Osteocyte (in vitro differentiated cells): ENCODE measurements around the gene PLPPR3. TPM values are rescaled to one million over a fixed set of nuclear protein-coding genes. Genes with fewer than 3 reads are reported as not detected.

Experiments
- DNase-seq: peaks from one replicate; pipeline ENCODE4 v3.0.0; 2021; ENCODE audit warnings: mixed read lengths; ENCODE audit not compliant: unreplicated experiment; ENCODE audit errors: extremely low spot score
- H3K27ac Mint-ChIP-seq: one replicate; pipeline ENCODE4 v1.8.0; 2021; ENCODE audit warnings: mild to moderate bottlenecking, mixed read lengths; ENCODE audit not compliant: unreplicated experiment
- H3K27me3 Mint-ChIP-seq: one replicate; pipeline ENCODE4 v1.8.0; 2021; ENCODE audit warnings: mixed read lengths; ENCODE audit not compliant: unreplicated experiment
- H3K36me3 Mint-ChIP-seq: one replicate; pipeline ENCODE4 v1.8.0; 2021; ENCODE audit warnings: mixed read lengths; ENCODE audit not compliant: unreplicated experiment
- H3K4me1 Mint-ChIP-seq: one replicate; pipeline ENCODE4 v1.8.0; 2021; ENCODE audit warnings: mixed read lengths; ENCODE audit not compliant: unreplicated experiment
- H3K4me3 Mint-ChIP-seq: one replicate; pipeline ENCODE4 v1.8.0; 2021; ENCODE audit warnings: mild to moderate bottlenecking, moderate library complexity, mixed read lengths; ENCODE audit not compliant: unreplicated experiment
- H3K9me3 Mint-ChIP-seq: one replicate; pipeline ENCODE4 v1.8.0; 2021; ENCODE audit warnings: mixed read lengths; ENCODE audit not compliant: unreplicated experiment
- CTCF ChIP-seq: fragments of 200-600 bp; sonication (generic); IDR thresholded peaks from 2 replicates; pipeline ENCODE4 v1.5.0; 2021; ENCODE audit warnings: antibody characterized with exemption, mild to moderate bottlenecking, moderate library complexity
- total RNA-seq: library from RNA; stranded (reverse); gene quantifications from 2 replicates; pipeline ENCODE4 v1.2.1, GENCODE V29; 2021

PLPPR3 gene
- total RNA-seq, 1 donor from 2014 or later: 18.2 TPM

GRCh38 chr19:868458-869244 lies 46.9 kb upstream of the PLPPR3 start:
- TF ChIP-seq CTCF: no peak
- Mint-ChIP-seq H3K27ac (peak overlapping the region; percentile 97), H3K27me3 (no peaks in the 10 kb centered on the region), H3K9me3 (no peaks in the 10 kb centered on the region), H3K4me3 (peak overlapping the region; percentile 6), H3K4me1 (peaks cover 64% of the 10 kb centered on the region), H3K36me3 (peaks cover 9% of the 10 kb centered on the region)
- DNase-seq: peak; percentile 83

GRCh38 chr19:867855-868457 lies 46.2 kb upstream of the PLPPR3 start:
- peak overlapping the region; percentile 97 for H3K27ac Mint-ChIP-seq

GRCh38 chr19:867301-867793 lies 45.6 kb upstream of the PLPPR3 start:
- Mint-ChIP-seq H3K4me1 (peaks cover 69% of the 10 kb centered on the region), H3K4me3 (peak overlapping the region; percentile 52), H3K27me3 (no peaks in the 10 kb centered on the region), H3K9me3 (no peaks in the 10 kb centered on the region), H3K27ac (peak overlapping the region; percentile 97), H3K36me3 (peaks cover 9% of the 10 kb centered on the region)
- TF ChIP-seq CTCF: no peak
- peak; percentile 94 for DNase-seq

More at GRCh38 chr19:867855-868457, 46.2 kb upstream of the PLPPR3 start:
- no peaks in the 10 kb centered on the region for H3K9me3 Mint-ChIP-seq
- peak overlapping the region; percentile 52 for H3K4me3 Mint-ChIP-seq
- H3K4me1 Mint-ChIP-seq: peaks cover 69% of the 10 kb centered on the region
- no peak for TF ChIP-seq CTCF
- no peaks in the 10 kb centered on the region for H3K27me3 Mint-ChIP-seq
- peaks cover 9% of the 10 kb centered on the region for H3K36me3 Mint-ChIP-seq
- DNase-seq: no peak

GRCh38 chr19:866769-867300 lies 45.1 kb upstream of the PLPPR3 start:
- Mint-ChIP-seq H3K4me1 (peaks cover 65% of the 10 kb centered on the region), H3K4me3 (no peak overlapping the region)

More at GRCh38 chr19:866769-867300, 45.1 kb upstream of the PLPPR3 start:
- Mint-ChIP-seq H3K36me3 (peaks cover 9% of the 10 kb centered on the region), H3K27me3 (no peaks in the 10 kb centered on the region), H3K27ac (peak overlapping the region; percentile 97), H3K9me3 (no peaks in the 10 kb centered on the region)
- DNase-seq: no peak
- TF ChIP-seq CTCF: no peak
